SJSA1 (cell line): ENCODE data around the gene ITFG1. TPM values are rescaled to one million over a fixed set of nuclear protein-coding genes. Genes with fewer than 3 reads are reported as not detected.
"Not testable (repeated sequence)": the region's sequence is repeated elsewhere in the genome, so short reads cannot be mapped to it uniquely, and the experiment has no call there.

Experiments used
- DNase-seq, 2 experiments: peaks; one replicate each; pipeline ENCODE4 v3.0.0-alpha.2; 2015 to 2020; ENCODE audit warnings: low spot score in 2 of 2, low read depth in 1 of 2
- H3K27ac ChIP-seq: fragments of 250-450 bp; sonication (Bioruptor Pico); 2 replicates; pipeline ENCODE4 v1.5.1; 2020; ENCODE audit warnings: mild to moderate bottlenecking, moderate library complexity
- H3K27me3 ChIP-seq: fragments of 250-450 bp; sonication (Bioruptor Pico); replicated peaks from 2 replicates; pipeline ENCODE4 v1.5.1; 2020; ENCODE audit warnings: mild to moderate bottlenecking, moderate library complexity
- H3K36me3 ChIP-seq: fragments of 250-450 bp; sonication (Bioruptor Pico); 2 replicates; pipeline ENCODE4 v1.5.1; 2020; ENCODE audit warnings: mild to moderate bottlenecking
- H3K4me1 ChIP-seq: fragments of 250-450 bp; sonication (Bioruptor Pico); replicated peaks from 2 replicates; pipeline ENCODE4 v1.6.1; 2021; ENCODE audit warnings: mild to moderate bottlenecking
- H3K4me3 ChIP-seq: fragments of 250-450 bp; sonication (Bioruptor Pico); 2 replicates; pipeline ENCODE4 v1.5.1; 2020; ENCODE audit warnings: mild to moderate bottlenecking
- H3K9me3 ChIP-seq: fragments of 250-450 bp; sonication (Bioruptor Pico); replicated peaks from 2 replicates; pipeline ENCODE4 v1.5.1; 2020; ENCODE audit warnings: mild to moderate bottlenecking
- total RNA-seq: library from RNA; depleted of rRNA; stranded (reverse); fragments of >200 nt; shearing (Covaris generic); gene quantifications from 2 replicates; pipeline ENCODE4 v1.2.3, GENCODE V29; 2014

The ITFG1 gene
- total RNA-seq, 1 experiment from 2014 or later, result 57.5 TPM

- H3K9me3 ChIP-seq, result no peaks in the 10 kb centered on the region
- H3K27ac ChIP-seq, result no peak overlapping the region
- H3K4me3 ChIP-seq, result no peak overlapping the region
- H3K36me3 ChIP-seq, result peaks cover 6% of the 10 kb centered on the region
- no peak for DNase-seq
- no peaks in the 10 kb centered on the region for H3K4me1 ChIP-seq
- no peaks in the 10 kb centered on the region for H3K27me3 ChIP-seq
Observed at GRCh38 chr16:47371271-47372014, 89.4 kb downstream of the ITFG1 start.

DNA sequence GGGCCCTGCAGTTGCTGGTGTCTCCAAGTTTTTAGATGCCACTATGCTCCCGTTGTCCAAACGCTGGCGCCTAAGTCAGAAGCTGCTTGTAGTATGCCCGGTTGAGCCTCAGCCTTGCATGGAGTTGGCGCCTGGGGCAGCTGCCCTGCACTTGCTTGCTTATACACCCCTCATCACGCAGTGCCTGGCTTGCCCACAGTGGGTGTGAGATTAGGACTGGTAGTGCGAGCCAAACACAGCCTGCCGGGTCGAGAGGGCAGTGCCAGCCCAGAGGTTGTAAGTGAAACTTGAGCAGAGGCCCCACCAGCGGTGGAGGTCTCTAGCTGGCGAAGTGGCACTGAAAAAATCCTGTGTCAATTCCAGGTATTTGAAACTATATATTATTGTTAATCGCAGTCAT, 90.3 kb downstream of the ITFG1 start:
- Histone ChIP-seq H3K4me3 (no peak overlapping the region), H3K4me1 (no peaks in the 10 kb centered on the region)
- DNase-seq, result no peak

DNA sequence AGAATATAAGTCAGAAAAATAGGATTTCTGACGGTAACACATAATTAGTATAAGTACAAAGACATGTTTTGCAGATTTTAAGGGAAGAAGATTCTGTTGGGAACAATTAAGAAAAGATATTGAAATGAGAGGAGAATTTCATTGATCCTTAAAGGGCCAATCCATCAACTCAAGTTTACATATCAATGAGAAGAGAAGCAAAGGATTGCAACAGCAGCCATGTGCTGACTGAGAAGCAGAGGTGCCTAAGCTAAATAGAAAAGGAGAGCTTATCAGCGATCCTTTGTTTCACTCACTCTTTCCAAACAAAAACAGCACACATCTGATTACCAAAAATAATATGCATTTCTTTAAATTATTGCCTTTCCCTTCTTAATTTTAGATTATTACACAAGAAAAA, 94.6 kb downstream of the ITFG1 start:
- no peaks in the 10 kb centered on the region for H3K9me3 ChIP-seq
- no peak for DNase-seq
- H3K27me3 ChIP-seq, result no peaks in the 10 kb centered on the region
- no peak overlapping the region for H3K4me3 ChIP-seq
- no peaks in the 10 kb centered on the region for H3K36me3 ChIP-seq
- no peaks in the 10 kb centered on the region for H3K4me1 ChIP-seq
- H3K27ac ChIP-seq, result no peak overlapping the region

More for the DNA sequence above, 90.3 kb downstream of the ITFG1 start:
- Histone ChIP-seq H3K36me3 (peaks cover 6% of the 10 kb centered on the region), H3K9me3 (no peaks in the 10 kb centered on the region), H3K27ac (no peak overlapping the region), H3K27me3 (no peaks in the 10 kb centered on the region)

GRCh38 chr16:47363761-47364160, 97.1 kb downstream of the ITFG1 start:
- DNase-seq, result no peak
- Histone ChIP-seq H3K27me3 (no peaks in the 10 kb centered on the region), H3K9me3 (no peaks in the 10 kb centered on the region), H3K4me1 (no peaks in the 10 kb centered on the region), H3K27ac (no peak overlapping the region), H3K36me3 (no peaks in the 10 kb centered on the region), H3K4me3 (no peak overlapping the region)

DNA sequence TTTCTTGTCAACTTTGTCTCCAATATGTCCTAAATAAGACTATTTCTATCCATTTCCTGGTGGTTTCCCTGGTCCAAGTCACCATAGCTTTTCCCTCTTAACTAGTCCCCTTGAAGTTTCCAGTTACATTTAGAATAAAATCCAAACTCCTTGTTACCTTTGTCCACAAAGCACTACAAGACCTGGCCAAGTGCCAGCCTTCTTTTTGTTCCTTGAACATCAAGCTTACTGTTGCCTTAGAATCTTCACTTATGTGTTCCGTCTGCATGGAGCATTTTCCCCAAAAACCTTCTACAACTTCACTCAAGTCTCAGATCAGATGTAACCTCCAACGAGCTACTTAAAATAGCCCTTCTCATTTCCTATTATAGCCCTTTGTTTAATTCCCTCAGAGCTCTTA, 101.4 kb downstream of the ITFG1 start:
- Histone ChIP-seq H3K27me3 (no peaks in the 10 kb centered on the region), H3K4me1 (no peaks in the 10 kb centered on the region), H3K4me3 (no peak overlapping the region), H3K9me3 (no peaks in the 10 kb centered on the region), H3K27ac (no peak overlapping the region), H3K36me3 (no peaks in the 10 kb centered on the region)
- no peak for DNase-seq

DNA sequence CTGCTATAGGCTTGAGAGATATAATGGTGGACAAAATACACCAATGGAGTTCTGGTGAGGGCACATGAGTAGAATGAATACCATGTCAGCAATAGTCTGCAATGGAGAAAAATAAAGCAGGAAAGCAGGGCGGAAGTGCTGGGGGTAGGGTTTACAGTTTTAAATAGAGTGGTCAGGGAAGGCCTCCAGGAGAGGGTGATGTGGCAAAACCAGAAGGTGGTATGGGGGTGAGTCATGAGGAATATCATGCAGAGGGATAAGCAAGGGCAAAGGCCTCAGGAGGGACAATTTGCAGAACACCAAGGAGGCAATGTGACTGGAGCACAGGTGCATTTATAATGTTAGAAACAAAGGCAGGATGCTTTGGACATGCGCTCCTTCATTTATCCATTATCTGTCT, 102.0 kb downstream of the ITFG1 start:
- Histone ChIP-seq H3K27me3 (no peaks in the 10 kb centered on the region), H3K36me3 (no peaks in the 10 kb centered on the region), H3K4me3 (no peak overlapping the region), H3K9me3 (no peaks in the 10 kb centered on the region), H3K4me1 (no peaks in the 10 kb centered on the region), H3K27ac (no peak overlapping the region)
- DNase-seq, result no peak

DNA sequence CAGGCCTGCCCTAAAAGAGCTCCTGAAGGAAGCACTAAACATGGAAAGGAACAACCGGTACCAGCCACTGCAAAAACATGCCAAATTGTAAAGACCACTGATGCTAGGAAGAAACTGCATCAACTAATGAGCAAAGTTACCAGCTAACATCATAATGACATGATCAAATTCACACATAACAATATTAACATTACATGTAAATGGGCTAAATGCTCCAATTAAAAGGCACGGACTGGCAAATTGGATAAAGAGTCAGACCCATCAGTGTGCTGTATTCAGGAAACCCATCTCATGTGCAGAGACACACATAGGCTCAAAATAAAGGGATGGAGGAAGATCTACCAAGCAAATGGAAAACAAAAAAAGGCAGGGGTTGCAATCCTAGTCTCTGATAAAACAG, 111.8 kb downstream of the ITFG1 start:
- not testable (repeated sequence) for H3K4me1 ChIP-seq, H3K9me3 ChIP-seq, H3K4me3 ChIP-seq, DNase-seq, H3K27ac ChIP-seq, H3K27me3 ChIP-seq, H3K36me3 ChIP-seq

GRCh38 chr16:47347021-47347696, 113.7 kb downstream of the ITFG1 start:
- H3K27me3 ChIP-seq, H3K4me3 ChIP-seq, H3K9me3 ChIP-seq, H3K27ac ChIP-seq, DNase-seq, H3K4me1 ChIP-seq, H3K36me3 ChIP-seq: not testable (repeated sequence)

GRCh38 chr16:47342055-47342454, 118.8 kb downstream of the ITFG1 start:
- H3K4me1 ChIP-seq, result no peaks in the 10 kb centered on the region

GRCh38 chr16:47330562-47330961, 130.3 kb downstream of the ITFG1 start:
- H3K27me3 ChIP-seq, DNase-seq, H3K36me3 ChIP-seq, H3K4me3 ChIP-seq, H3K9me3 ChIP-seq, H3K27ac ChIP-seq, H3K4me1 ChIP-seq: not testable (repeated sequence)

More at GRCh38 chr16:47342055-47342454, 118.8 kb downstream of the ITFG1 start:
- Histone ChIP-seq H3K27me3 (no peaks in the 10 kb centered on the region), H3K36me3 (no peaks in the 10 kb centered on the region), H3K4me3 (no peak overlapping the region), H3K9me3 (peaks cover 6% of the 10 kb centered on the region; the same call in 1 of the 2 replicates), H3K27ac (no peak overlapping the region)
- DNase-seq, result no peak

- H3K9me3 ChIP-seq, H3K36me3 ChIP-seq, DNase-seq, H3K27ac ChIP-seq, H3K27me3 ChIP-seq, H3K4me3 ChIP-seq, H3K4me1 ChIP-seq: not testable (repeated sequence)
Observed at GRCh38 chr16:47324309-47324708, 136.6 kb downstream of the ITFG1 start.

DNA sequence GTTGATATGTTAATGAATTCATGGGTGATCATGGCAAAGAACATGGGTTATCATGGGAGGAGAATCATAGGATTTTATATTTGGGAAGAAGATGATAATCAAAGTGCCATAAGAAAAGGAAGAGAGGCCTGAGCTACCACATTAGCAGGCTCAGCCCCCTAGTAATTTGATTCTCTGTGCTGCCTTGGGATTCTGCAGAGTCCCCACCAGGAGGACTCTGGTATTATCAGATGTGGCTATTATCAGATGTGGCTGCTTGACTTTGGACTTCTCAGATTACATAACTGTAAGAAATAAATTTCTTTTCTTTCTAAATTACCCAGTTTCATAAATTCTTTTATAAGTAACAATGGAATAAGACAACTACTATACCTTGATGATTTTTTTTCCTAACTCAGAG, 137.6 kb downstream of the ITFG1 start:
- Histone ChIP-seq H3K4me3 (no peak overlapping the region), H3K36me3 (no peaks in the 10 kb centered on the region), H3K4me1 (no peaks in the 10 kb centered on the region), H3K27ac (no peak overlapping the region), H3K27me3 (no peaks in the 10 kb centered on the region), H3K9me3 (no peaks in the 10 kb centered on the region)
- DNase-seq, result no peak

DNA sequence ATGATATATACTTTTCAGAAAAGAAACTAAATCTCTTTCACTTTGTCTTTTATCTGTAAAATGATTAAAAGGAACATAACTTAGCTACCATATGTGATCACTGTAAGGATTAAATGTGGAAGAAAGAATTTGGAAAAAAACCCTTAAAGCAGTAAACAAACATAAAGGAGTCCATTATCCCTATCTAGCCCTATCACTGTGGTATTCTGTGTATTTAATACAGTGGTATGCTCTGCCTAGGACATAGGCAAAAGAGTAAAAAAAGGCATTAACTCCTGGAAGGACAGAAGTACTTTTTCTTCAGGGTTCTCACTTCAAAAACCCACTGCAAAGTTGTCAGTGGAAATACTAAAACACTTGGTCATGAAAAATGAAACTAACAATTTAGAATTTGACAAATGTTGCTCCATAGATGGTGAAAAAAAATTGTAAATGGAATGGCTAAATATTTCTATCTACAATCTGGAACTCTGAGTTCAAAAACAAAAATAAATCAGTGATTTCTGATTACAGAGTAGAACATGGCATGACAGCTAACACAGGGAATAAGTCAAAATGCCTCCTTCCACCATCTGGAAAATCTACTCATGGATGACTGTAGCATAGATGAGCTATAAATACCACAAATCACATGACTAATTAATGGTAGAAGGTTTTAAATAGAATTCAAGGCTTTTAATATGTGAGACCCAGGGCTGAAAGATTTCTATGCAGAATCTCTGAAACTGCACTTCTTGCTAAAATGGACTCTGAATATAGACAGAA, 140.1 kb downstream of the ITFG1 start:
- DNase-seq, result no peak
- Histone ChIP-seq H3K4me3 (no peak overlapping the region), H3K27me3 (no peaks in the 10 kb centered on the region), H3K4me1 (no peaks in the 10 kb centered on the region), H3K36me3 (no peaks in the 10 kb centered on the region), H3K9me3 (no peaks in the 10 kb centered on the region), H3K27ac (no peak overlapping the region)
